Hematopoietic multipotent progenitor cell treated with erythropoietin and hydrocortisone succinate and interleukin-3 and kit ligand, for 15 days (in vitro differentiated cells): ENCODE data around the gene ZXDC.

ENCODE experiments used
- DNase-seq: peaks from one replicate; pipeline ENCODE4 v3.0.0-alpha.2; 2015; ENCODE audit warnings: low spot score

Gene ZXDC

GRCh38 chr3:126512026-126512425 is 36.3 kb upstream of the ZXDC start:
- no peak for DNase-seq

DNA sequence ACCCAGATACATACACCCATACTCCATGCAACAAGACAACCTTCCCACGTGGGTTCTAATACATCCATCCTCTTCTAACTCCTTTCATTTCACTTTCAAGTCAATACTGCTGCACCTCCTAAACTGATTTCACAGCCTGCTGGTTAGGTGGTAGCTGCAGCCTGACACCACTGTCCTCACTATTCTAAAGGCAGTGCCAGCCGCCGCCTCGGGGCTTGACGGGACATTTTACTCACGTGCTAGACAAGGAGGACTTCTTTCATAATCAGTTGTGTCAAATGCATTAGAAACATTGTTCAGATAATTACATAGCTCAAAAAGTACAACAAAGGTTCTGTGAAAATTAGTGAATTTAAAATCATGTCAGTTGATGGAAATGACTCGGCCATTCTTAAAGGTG is 35.6 kb upstream of the ZXDC start:
- DNase-seq = no peak

GRCh38 chr3:126510308-126510910 is 34.7 kb upstream of the ZXDC start:
- DNase-seq = no peak

DNA sequence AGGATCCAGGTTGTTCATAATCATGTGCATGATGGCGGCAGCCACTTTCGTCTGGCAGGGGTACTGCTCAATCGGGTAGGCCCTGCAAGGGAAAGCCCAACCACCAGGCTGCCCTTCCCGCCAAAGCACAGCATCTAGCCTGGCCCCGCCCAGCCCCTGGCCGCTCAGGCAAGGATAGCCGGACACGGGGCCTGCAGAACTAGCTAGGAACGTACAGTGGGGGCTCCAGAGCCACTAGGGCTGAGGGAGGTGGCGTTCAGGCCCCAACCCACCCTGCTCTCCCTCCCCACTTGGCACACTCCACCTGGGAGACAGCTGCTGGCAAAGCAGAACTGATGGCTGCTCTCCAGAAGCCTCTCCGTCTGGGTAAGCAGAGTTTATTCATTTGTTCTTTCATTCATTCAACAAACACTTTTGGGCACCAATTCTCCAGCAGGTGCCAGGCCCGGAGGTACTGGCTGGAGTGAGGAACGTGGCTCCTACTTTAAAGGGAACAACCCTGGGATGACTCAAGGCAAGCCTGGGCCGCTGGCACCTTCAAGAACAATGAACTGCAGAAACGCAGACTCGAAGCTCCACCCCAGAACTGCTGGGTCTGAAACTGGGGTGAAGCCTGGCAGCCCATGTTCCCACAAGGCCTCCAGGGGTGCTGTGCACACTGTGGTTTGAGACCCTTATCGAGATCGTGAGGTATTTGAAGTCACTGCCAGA is 34.1 kb upstream of the ZXDC start:
- no peak for DNase-seq

DNA sequence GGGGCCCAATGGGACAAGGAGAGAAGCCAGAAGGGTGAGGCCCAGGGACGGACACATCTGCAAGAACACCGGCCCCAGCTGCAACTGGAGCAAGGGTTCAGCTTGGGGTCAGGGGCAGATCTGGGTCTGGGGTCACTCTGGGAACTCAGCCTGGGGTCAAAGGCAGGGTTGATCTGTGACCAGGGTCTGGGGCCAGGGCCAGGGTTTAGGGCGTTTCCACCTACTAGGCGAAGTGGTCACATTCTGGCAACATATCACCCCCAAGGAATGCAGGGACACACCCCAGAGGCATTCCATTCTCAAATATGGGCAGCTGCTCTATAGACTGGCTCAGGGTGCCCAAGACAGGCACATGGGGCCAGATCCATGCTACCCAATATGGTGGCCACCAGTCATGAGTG is 32.9 kb upstream of the ZXDC start:
- no peak for DNase-seq

DNA sequence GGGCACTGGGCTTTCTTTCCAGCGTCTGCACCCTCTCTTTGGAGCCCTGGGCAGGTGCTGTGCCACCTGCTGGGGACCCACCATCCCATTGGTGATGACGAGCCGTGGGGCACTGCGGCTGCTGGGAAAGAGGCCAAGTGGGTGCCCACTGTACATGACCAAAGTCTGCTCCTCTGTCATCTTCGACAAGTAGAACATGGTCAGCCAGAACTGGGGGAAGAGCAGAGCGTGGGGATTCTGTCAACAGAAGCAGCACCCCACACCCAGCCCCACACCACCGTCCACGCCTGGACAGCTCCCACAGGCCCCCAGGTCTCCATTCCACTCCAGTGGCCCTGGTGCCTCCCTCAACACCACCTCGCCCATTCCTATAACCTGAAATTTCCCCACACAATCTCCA is 32.2 kb upstream of the ZXDC start:
- no peak for DNase-seq

DNA sequence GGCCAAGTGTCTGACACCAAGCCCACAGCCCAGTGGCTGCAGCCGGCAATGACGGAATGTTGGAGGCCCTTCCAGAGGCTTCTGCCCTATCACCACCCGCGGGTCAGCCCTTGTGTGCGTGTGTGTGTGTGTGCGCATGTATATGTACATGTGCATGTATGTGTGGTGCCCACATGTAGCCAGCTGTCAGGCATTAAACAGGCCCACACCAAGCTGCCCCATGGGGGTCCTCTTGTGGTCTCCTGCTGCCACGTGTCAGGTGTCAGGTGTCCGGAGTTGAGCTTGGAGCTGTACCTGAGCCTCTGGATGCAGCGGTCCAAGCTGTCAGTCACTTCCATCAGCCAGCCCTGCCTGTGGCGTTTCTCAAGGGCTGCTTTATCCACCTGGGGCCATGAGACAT is 28.0 kb upstream of the ZXDC start:
- no peak for DNase-seq

- no peak for DNase-seq
These were observed 27.0 kb upstream of the ZXDC start for GRCh38 chr3:126502656-126503055.

- no peak for DNase-seq
These were observed 26.0 kb upstream of the ZXDC start for GRCh38 chr3:126501736-126502135.

DNA sequence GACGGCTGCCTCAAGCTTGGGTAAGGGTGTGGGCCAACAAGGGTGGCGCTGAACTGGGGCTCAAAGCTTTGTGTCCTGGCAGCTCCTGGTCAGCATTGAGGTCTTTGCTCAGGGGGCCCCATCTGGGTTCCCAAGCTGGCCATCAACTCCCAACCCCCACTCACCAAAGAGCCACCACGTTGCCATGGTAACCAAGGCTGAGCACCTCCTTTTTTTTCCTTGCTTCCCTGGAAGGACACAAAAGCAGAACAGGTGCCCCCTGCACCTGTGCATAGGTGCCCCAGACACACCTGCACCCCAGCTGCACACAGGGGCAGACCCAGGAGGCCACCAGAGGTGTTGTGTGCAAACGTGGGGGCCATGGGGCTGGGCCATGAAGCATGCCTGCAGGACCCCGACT is 25.4 kb upstream of the ZXDC start:
- no peak for DNase-seq

DNA sequence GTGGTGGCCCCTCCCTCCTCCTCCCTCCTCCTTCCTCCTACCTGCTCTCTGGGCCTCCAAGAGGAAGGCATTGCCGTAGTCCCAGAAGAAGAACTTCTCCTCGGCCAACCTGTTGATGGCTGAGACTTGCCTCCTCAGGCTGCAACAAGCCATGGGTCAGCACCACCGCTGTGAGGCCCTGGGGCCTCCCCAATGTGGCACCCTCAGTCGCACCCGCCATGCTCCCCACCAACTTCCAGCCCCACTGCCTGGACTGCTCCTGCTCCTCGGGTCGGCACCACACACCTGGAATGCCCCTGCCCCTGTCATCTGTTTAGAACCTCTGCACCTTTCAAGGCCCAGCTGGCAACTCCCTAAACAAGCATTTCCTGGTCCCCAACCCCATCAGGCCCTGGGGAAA is 24.3 kb upstream of the ZXDC start:
- DNase-seq = no peak

GRCh38 chr3:126499401-126499800 is 23.7 kb upstream of the ZXDC start:
- no peak for DNase-seq

DNA sequence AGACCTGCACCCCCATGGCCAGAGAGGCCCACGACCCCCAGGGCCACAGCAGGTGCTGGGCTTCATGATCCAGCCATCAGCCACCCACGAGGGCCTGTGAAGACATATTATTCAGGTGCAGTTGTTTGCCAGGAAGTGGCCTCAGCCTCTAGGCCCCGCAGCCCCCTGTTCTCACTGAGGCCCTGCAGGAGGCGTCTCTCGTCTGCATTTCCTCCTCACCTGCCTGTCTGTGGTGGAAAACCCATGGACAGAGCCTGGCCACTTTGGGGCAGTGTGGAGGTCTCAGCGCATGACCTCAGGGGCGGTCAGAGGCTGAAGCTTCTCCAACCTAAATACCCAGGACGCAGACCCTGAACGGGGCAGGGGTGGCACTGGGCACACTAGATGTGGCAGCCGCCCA is 23.2 kb upstream of the ZXDC start:
- no peak for DNase-seq

GRCh38 chr3:126498461-126498860 is 22.8 kb upstream of the ZXDC start:
- no peak for DNase-seq

- no peak for DNase-seq
These were observed 22.3 kb upstream of the ZXDC start for GRCh38 chr3:126497956-126498355.

DNA sequence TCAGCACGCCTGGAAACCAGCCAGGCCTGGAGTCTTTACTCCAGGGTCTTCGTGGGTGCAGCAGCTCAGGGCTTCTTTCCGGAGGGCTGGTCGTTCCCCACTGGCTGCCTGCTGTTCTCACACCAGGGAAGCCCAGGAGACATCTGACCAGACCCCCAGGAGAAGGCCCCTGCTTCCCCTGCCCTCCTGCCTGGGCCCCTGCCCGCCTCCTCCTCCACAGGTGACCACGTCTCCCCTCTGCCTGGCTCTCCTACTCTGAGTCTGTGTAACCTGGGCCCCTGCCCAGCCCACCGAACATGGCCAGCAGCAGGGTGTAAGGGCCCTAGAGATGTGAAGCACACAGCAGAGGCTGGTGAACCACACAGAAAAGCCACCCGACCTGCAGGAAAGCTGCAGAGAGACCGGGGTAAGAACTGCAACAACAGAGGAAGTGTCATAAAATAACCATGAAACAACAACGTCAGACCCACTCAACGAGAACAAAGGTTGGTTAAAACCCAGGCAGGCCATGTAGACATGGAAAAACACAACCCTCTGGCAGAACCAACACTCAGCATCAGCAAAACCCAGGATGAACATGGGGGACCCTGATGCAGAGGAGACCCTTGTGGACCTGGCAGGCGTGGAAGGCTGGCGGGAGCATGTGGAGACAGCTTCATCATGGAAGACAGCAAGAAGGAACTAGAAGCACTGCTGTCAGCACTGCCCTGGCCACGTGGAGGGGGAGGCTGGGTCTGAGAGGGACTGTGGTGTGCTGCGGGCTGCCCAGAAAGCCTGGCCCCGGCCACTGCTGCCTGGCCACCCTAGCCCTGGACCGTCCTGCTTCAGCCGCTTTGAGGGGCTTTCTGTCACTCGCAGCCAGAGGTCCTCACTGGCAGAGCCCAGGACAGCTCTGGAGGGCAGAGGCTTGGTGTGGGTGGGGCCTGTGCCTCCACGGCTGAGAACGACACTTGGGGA is 21.5 kb upstream of the ZXDC start:
- no peak for DNase-seq

DNA sequence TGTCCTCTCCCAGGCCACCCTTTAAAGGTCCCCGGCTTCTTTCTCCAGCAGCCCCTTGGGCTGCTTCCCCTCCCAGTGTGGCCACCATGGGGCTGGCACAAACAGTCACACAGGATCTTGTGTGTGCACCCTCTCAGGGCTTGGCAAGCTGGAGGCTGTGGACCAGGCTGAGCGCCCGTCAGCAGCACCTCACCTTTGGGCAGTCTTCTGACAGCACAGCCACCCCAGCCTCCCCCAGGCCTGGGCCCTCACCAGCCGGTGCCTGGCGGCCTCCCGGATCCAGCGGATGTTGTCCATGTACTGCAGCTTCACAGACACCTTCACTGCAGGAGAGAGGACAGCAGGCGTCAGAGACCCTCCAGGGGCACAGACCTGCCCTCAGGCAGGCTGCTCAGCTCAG is 20.1 kb upstream of the ZXDC start:
- DNase-seq = no peak

DNA sequence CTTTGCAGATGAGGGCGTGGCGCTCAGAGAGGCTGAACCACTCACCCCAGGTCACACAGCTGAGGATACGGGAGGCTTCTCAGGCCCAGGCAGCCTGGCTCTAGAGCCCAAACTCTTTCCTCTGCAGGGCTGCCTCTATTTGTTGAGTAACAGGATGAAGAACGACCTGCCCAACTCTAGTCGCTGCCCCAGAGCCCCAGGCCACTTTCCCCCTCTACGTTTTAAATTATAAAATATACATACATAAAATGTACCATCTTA is 19.2 kb upstream of the ZXDC start:
- DNase-seq = no peak

- no peak for DNase-seq
These were observed 18.7 kb upstream of the ZXDC start for GRCh38 chr3:126494204-126494969.

DNA sequence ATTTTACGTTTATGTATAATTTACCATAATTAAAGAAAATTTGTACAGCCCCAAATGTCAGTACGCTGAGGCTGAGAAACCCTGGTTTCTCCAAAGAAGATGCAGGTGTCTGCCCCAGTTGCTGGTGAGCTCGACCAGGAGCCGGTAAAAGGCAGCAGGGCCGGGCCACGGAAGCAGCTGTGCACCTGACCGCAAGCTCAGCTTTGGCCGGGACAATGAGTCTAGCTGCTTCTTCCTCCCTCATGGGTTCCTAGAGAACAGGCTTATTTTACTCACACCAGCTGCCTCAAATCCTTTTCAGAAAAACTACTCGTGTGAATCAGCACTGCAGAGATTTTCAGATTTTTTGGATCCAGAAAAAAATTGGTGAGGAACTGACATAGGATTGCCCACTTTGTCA is 18.0 kb upstream of the ZXDC start:
- DNase-seq = no peak

- no peak for DNase-seq
These were observed 17.4 kb upstream of the ZXDC start for GRCh38 chr3:126493051-126493450.

GRCh38 chr3:126491221-126492013 is 15.7 kb upstream of the ZXDC start:
- no peak for DNase-seq
